HG02970 (cell line): Measurements from ENCODE around the gene NR2C2.

ENCODE experiments used
- ATAC-seq: cut with Tn5 transposase; IDR thresholded peaks from one replicate; pipeline ENCODE4 v1.9.1; 2021; ENCODE audit warnings: mild to moderate bottlenecking, moderate library complexity, moderate number of reproducible peaks; ENCODE audit not compliant: unreplicated experiment, low FRiP score

The NR2C2 gene

DNA sequence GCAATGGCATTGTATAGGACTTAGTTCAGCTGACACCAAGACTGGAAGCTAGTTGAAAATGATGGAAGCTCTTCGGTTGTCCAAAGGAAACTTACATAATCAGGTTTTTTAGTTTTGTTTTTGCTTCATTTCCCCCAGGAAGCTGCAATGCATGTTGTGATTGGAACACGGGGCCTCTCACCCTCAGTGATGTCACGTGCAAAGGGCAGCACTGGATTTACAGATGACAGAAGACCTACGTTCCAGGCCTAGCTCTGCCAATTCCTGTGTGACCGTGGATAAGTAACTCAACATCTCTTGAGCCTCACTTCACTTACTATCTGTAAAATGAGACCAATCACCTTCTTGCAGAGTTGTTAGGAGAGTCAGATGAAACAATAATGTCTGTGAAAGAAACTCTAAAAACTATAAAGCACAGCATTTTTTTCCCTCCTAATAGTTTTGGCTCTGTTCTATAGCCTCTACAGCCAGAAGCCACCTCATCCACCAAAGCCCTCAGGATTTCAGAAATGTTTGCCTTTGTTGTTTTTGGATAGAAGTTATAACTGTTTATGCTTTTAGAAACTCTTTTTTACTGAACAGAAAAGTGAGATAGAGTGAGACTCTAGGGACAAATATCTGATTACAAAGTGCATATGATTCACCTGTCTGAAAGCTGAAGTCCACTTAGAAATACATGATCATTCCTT is 146.9 kb downstream of the NR2C2 start:
- no peak for ATAC-seq

DNA sequence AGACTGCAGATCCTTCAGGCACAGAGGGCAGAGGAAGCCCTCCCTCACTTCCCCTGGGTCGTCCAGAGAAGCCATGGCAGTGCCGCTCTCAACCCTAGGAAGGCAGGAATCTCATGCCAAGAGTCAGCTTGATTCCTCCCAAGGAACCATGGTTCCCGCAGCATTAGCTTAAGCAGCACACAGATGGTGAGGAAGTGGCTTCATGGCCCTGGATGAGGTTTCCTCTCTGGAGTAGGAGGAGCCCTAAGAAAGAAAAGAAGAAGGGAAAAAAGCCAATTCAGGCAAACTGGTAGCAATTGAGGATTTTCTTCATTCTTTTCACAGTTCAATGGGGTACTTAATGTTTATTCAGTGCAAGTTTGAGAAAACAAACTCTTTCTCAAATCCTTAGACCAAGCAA is 148.7 kb downstream of the NR2C2 start:
- no peak for ATAC-seq

DNA sequence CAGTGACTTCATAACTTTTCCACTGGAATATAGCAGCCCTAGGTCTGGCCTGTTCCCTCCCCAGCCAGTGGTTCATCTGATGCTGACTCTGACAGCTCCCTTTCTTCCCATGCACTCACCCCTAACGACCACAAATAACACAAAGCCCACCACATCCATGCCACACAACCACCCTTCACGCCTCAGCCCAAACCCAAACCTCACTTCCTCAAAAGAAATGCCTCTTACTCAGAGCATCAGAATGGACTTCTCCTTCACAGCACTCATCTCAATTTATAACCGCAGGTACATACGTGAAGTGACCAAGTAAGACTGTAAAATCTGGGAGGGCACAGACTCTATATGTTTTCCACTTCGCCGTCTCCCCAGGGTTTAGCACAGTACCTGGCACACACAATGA is 150.5 kb downstream of the NR2C2 start:
- no peak for ATAC-seq
